Colonic mucosa (tissue), 4 donors: ENCODE measurements around the gene IFIH1. TPM values are rescaled to one million over a fixed set of nuclear protein-coding genes. Genes with fewer than 3 reads are reported as not detected.

ENCODE experiments used
- DNase-seq: peaks from one replicate; pipeline ENCODE4 v3.0.0-alpha.2; 2020
- H3K27ac ChIP-seq: fragments of 200-600 bp; one replicate; pipeline ENCODE4 v1.8.0; 2021
- H3K27me3 ChIP-seq: fragments of 200-600 bp; one replicate; pipeline ENCODE4 v1.8.0; 2021
- H3K36me3 ChIP-seq: fragments of 200-600 bp; one replicate; pipeline ENCODE4 v1.8.0; 2021
- H3K4me1 ChIP-seq: fragments of 200-600 bp; one replicate; pipeline ENCODE4 v1.8.0; 2021; ENCODE audit warnings: mild to moderate bottlenecking
- H3K4me3 ChIP-seq: fragments of 200-600 bp; one replicate; pipeline ENCODE4 v1.8.0; 2021
- H3K9ac ChIP-seq, 2 donors: one replicate each; pipeline ENCODE4 v1.7.0; 2013; ENCODE audit warnings: control low read depth in 2 of 2, low read depth in 2 of 2, low read length in 2 of 2
- H3K9me3 ChIP-seq: fragments of 200-600 bp; one replicate; pipeline ENCODE4 v1.8.0; 2021
- CTCF ChIP-seq: fragments of 200-600 bp; IDR thresholded peaks from one replicate; pipeline ENCODE4 v1.8.0; 2022; ENCODE audit warnings: antibody characterized with exemption, mild to moderate bottlenecking
- intact Hi-C: fragments of 100-400 bp; cut with DNase I; formaldehyde crosslinking; loops from one replicate; pipeline ENCODE4 v1.14.1; 2022
- total RNA-seq, 2 donors: library from RNA; stranded (reverse); fragmentation: NEBNext Ultra II Directional in 1 of 2; extraction: Animal tissue kit (Norgen Biotek cat#: 25700) in 1 of 2; gene quantifications; one replicate each; pipeline ENCODE4 v1.2.1, GENCODE V29; 2021
- donor health status: healthy.
- donor health status: DM: no; HTN: no; CAD: no.
- donor health status: DM: no; HTN: no; CAD: no.

The IFIH1 gene
- total RNA-seq, 2 donors from 2014 or later, result 16.1 to 21.1 TPM

GRCh38 chr2:162317861-162318327 is 590 bp downstream of the IFIH1 start:
- no peaks in the 10 kb centered on the region for H3K4me1 ChIP-seq
- no peaks in the 10 kb centered on the region for H3K36me3 ChIP-seq
- intact Hi-C loops, result no loop called here

GRCh38 chr2:162317058-162317742 is 1.3 kb downstream of the IFIH1 start:
- intact Hi-C loops, result no loop called here
- Histone ChIP-seq H3K4me3 (peak overlapping the region; percentile 78), H3K27ac (peak overlapping the region; percentile 90), H3K36me3 (no peaks in the 10 kb centered on the region), H3K4me1 (no peaks in the 10 kb centered on the region), H3K9ac (peak overlapping the region in 1 of 2 donors; percentile 92), H3K9me3 (no peaks in the 10 kb centered on the region), H3K27me3 (no peaks in the 10 kb centered on the region)
- no peak for TF ChIP-seq CTCF
- no peak for DNase-seq

More at GRCh38 chr2:162317861-162318327, 590 bp downstream of the IFIH1 start:
- no peaks in the 10 kb centered on the region for H3K9me3 ChIP-seq
- peak overlapping the region; percentile 92 to 96 for H3K9ac ChIP-seq
- peak overlapping the region; percentile 90 for H3K27ac ChIP-seq
- no peaks in the 10 kb centered on the region for H3K27me3 ChIP-seq
- peak; percentile 57 for DNase-seq
- H3K4me3 ChIP-seq, result peak overlapping the region; percentile 78
- TF ChIP-seq CTCF, result no peak

- Histone ChIP-seq H3K36me3 (no peaks in the 10 kb centered on the region), H3K4me1 (no peaks in the 10 kb centered on the region), H3K27me3 (no peaks in the 10 kb centered on the region), H3K9ac (no peak overlapping the region), H3K9me3 (no peaks in the 10 kb centered on the region), H3K27ac (no peak overlapping the region), H3K4me3 (no peak overlapping the region)
- DNase-seq, result no peak
- no peak for TF ChIP-seq CTCF
- intact Hi-C loops, result no loop called here
Measured at GRCh38 chr2:162316590-162316989, 1.9 kb downstream of the IFIH1 start.

GRCh38 chr2:162315938-162316337 is 2.5 kb downstream of the IFIH1 start:
- intact Hi-C loops, result no loop called here
- Histone ChIP-seq H3K9ac (peak overlapping the region in 1 of 2 donors; percentile 6), H3K9me3 (no peaks in the 10 kb centered on the region), H3K36me3 (no peaks in the 10 kb centered on the region), H3K27ac (no peak overlapping the region), H3K4me3 (no peak overlapping the region), H3K27me3 (no peaks in the 10 kb centered on the region), H3K4me1 (no peaks in the 10 kb centered on the region)
- no peak for TF ChIP-seq CTCF
- no peak for DNase-seq

- H3K9ac ChIP-seq, result no peak overlapping the region
- DNase-seq, result no peak
- no peak overlapping the region for H3K4me3 ChIP-seq
- intact Hi-C loops, result no loop called here
- H3K4me1 ChIP-seq, result no peaks in the 10 kb centered on the region
- no peaks in the 10 kb centered on the region for H3K9me3 ChIP-seq
- no peak overlapping the region for H3K27ac ChIP-seq
- H3K27me3 ChIP-seq, result no peaks in the 10 kb centered on the region
- no peaks in the 10 kb centered on the region for H3K36me3 ChIP-seq
- TF ChIP-seq CTCF, result no peak
Measured at GRCh38 chr2:162312853-162313252, 5.6 kb downstream of the IFIH1 start.
